ENCODE measurements around the gene SDCBP2. TPM values are rescaled to one million over a fixed set of nuclear protein-coding genes. Genes with fewer than 3 reads are reported as not detected.

SDCBP2 gene
- total RNA-seq, 2 experiments from 2014 or later: 1.9 to 2.0 TPM

- DNase-seq (no peak), ATAC-seq (no peak)
- Mint-ChIP-seq H3K36me3 (ENCODE audit: low read depth) (peaks cover 30% of the 10 kb centered on the region), H3K27ac (peak overlapping the region; percentile 75), H3K4me3 (no peak overlapping the region), H3K9me3 (ENCODE audit: insufficient read depth) (no peaks in the 10 kb centered on the region), H3K4me1 (ENCODE audit: low read depth) (peaks cover 40% of the 10 kb centered on the region), H3K27me3 (ENCODE audit: low read depth) (no peaks in the 10 kb centered on the region)
- ChIA-PET POLR2A (interaction anchor here (1.1 kb wide), 1 partner anchor 8 kb away, joined by 3 read pairs; no protein-coding TSS in a partner anchor), CTCF (interaction anchor here (0.9 to 1.8 kb wide), 10 partner anchors 9 to 176 kb away, joined by 3 to 6 read pairs (median 4); no protein-coding TSS in a partner anchor)
Measured at GRCh38 chr20:1327827-1328679, 886 bp downstream of the SDCBP2 start.

GRCh38 chr20:1327241-1327653 lies 1.7 kb downstream of the SDCBP2 start:
- peak overlapping the region; percentile 26 for H3K4me3 Mint-ChIP-seq
- H3K27me3 Mint-ChIP-seq (ENCODE audit: low read depth): no peaks in the 10 kb centered on the region
- no peaks in the 10 kb centered on the region for H3K9me3 Mint-ChIP-seq (ENCODE audit: insufficient read depth)
- POLR2A ChIA-PET: interaction anchor here (1.1 kb wide), 1 partner anchor 9 kb away, joined by 3 read pairs; no protein-coding TSS in a partner anchor
- DNase-seq (no peak), ATAC-seq (no peak)
- peaks cover 26% of the 10 kb centered on the region for H3K36me3 Mint-ChIP-seq (ENCODE audit: low read depth)
- H3K4me1 Mint-ChIP-seq (ENCODE audit: low read depth): peaks cover 34% of the 10 kb centered on the region
- CTCF ChIA-PET: interaction anchor here (0.7 to 1.5 kb wide), 7 partner anchors 9 to 65 kb away, joined by 3 to 5 read pairs (median 4); no protein-coding TSS in a partner anchor
- H3K27ac Mint-ChIP-seq: peak overlapping the region; percentile 44

- POLR2A ChIA-PET: interaction anchor here (0.7 to 2.0 kb wide), 12 partner anchors 10 to 232 kb away, joined by 3 to 11 read pairs (median 4); no protein-coding TSS in a partner anchor
- Mint-ChIP-seq H3K36me3 (ENCODE audit: low read depth) (peaks cover 20% of the 10 kb centered on the region), H3K4me3 (no peak overlapping the region), H3K27ac (no peak overlapping the region), H3K4me1 (ENCODE audit: low read depth) (peaks cover 33% of the 10 kb centered on the region), H3K9me3 (ENCODE audit: insufficient read depth) (no peaks in the 10 kb centered on the region), H3K27me3 (ENCODE audit: low read depth) (no peaks in the 10 kb centered on the region)
- ATAC-seq (no peak), DNase-seq (no peak)
- CTCF ChIA-PET: interaction anchor here (0.7 to 2.0 kb wide), 6 partner anchors 13 to 178 kb away, joined by 3 to 9 read pairs (median 4); no protein-coding TSS in a partner anchor
Measured at GRCh38 chr20:1326031-1326930, 2.7 kb downstream of the SDCBP2 start.

GRCh38 chr20:1325173-1326030 lies 3.5 kb downstream of the SDCBP2 start:
- POLR2A ChIA-PET: interaction anchor here (0.7 to 2.0 kb wide), 13 partner anchors 10 to 233 kb away, joined by 3 to 11 read pairs (median 4); no protein-coding TSS in a partner anchor
- H3K27ac Mint-ChIP-seq: no peak overlapping the region
- H3K4me1 Mint-ChIP-seq (ENCODE audit: low read depth): peaks cover 25% of the 10 kb centered on the region
- CTCF ChIA-PET: interaction anchor here (0.7 to 2.0 kb wide), 5 partner anchors 13 to 178 kb away, joined by 3 to 10 read pairs (median 9); partner anchors contain the start of gene NSFL1C
- peak; percentile 89 for ATAC-seq
- peaks cover 16% of the 10 kb centered on the region for H3K36me3 Mint-ChIP-seq (ENCODE audit: low read depth)
- H3K4me3 Mint-ChIP-seq: no peak overlapping the region
- no peaks in the 10 kb centered on the region for H3K9me3 Mint-ChIP-seq (ENCODE audit: insufficient read depth)
- peak; percentile 99 for DNase-seq
- no peaks in the 10 kb centered on the region for H3K27me3 Mint-ChIP-seq (ENCODE audit: low read depth)

- H3K36me3 Mint-ChIP-seq (ENCODE audit: low read depth): peaks cover 10% of the 10 kb centered on the region
- no peaks in the 10 kb centered on the region for H3K27me3 Mint-ChIP-seq (ENCODE audit: low read depth)
- ChIA-PET CTCF (interaction anchor here (0.7 to 2.0 kb wide), 5 partner anchors 12 to 179 kb away, joined by 3 to 10 read pairs (median 9); partner anchors contain the start of gene NSFL1C), POLR2A (interaction anchor here (0.6 to 2.0 kb wide), 7 partner anchors 10 to 119 kb away, joined by 3 to 11 read pairs (median 4); no protein-coding TSS in a partner anchor)
- H3K27ac Mint-ChIP-seq: no peak overlapping the region
- DNase-seq: no peak
- H3K9me3 Mint-ChIP-seq (ENCODE audit: insufficient read depth): no peaks in the 10 kb centered on the region
- ATAC-seq: peak; percentile 8
- peaks cover 19% of the 10 kb centered on the region for H3K4me1 Mint-ChIP-seq (ENCODE audit: low read depth)
- H3K4me3 Mint-ChIP-seq: no peak overlapping the region
Measured at GRCh38 chr20:1324598-1325172, 4.3 kb downstream of the SDCBP2 start.

GRCh38 chr20:1323830-1324597 lies 4.9 kb downstream of the SDCBP2 start:
- Mint-ChIP-seq H3K4me1 (ENCODE audit: low read depth) (peaks cover 13% of the 10 kb centered on the region), H3K9me3 (ENCODE audit: insufficient read depth) (no peaks in the 10 kb centered on the region), H3K36me3 (ENCODE audit: low read depth) (peaks cover 7% of the 10 kb centered on the region), H3K27ac (no peak overlapping the region), H3K27me3 (ENCODE audit: low read depth) (no peaks in the 10 kb centered on the region), H3K4me3 (no peak overlapping the region)
- ATAC-seq (no peak), DNase-seq (no peak)
- POLR2A ChIA-PET: interaction anchor here (0.6 to 2.0 kb wide), 5 partner anchors 12 to 65 kb away, joined by 3 to 11 read pairs (median 3); no protein-coding TSS in a partner anchor
- CTCF ChIA-PET: interaction anchor here (1.1 to 2.0 kb wide), 4 partner anchors 12 to 180 kb away, joined by 4 to 10 read pairs (median 9); partner anchors contain the start of gene NSFL1C

GRCh38 chr20:1323256-1323655 lies 5.7 kb downstream of the SDCBP2 start:
- DNase-seq: no peak
- H3K36me3 Mint-ChIP-seq (ENCODE audit: low read depth): peaks cover 7% of the 10 kb centered on the region
- POLR2A ChIA-PET: no interaction called here
- H3K9me3 Mint-ChIP-seq (ENCODE audit: insufficient read depth): no peaks in the 10 kb centered on the region
- peaks cover 16% of the 10 kb centered on the region for H3K4me1 Mint-ChIP-seq (ENCODE audit: low read depth)
- no peak for ATAC-seq
- H3K27me3 Mint-ChIP-seq (ENCODE audit: low read depth): no peaks in the 10 kb centered on the region
- H3K4me3 Mint-ChIP-seq: no peak overlapping the region
- CTCF ChIA-PET: interaction anchor here (1.6 to 1.9 kb wide), 3 partner anchors 11 to 144 kb away, joined by 7 to 10 read pairs (median 9); partner anchors contain the start of gene NSFL1C
- H3K27ac Mint-ChIP-seq: no peak overlapping the region

GRCh38 chr20:1322511-1323245 lies 6.3 kb downstream of the SDCBP2 start:
- Mint-ChIP-seq H3K4me1 (ENCODE audit: low read depth) (peaks cover 22% of the 10 kb centered on the region), H3K27ac (no peak overlapping the region), H3K27me3 (ENCODE audit: low read depth) (no peaks in the 10 kb centered on the region), H3K4me3 (no peak overlapping the region), H3K36me3 (ENCODE audit: low read depth) (peaks cover 3% of the 10 kb centered on the region), H3K9me3 (ENCODE audit: insufficient read depth) (no peaks in the 10 kb centered on the region)
- ChIA-PET POLR2A (no interaction called here), CTCF (interaction anchor here (0.8 to 1.6 kb wide), 4 partner anchors 10 to 143 kb away, joined by 3 to 7 read pairs (median 4); no protein-coding TSS in a partner anchor)
- DNase-seq: no peak
- ATAC-seq: no peak

GRCh38 chr20:1321654-1321939 lies 7.3 kb downstream of the SDCBP2 start:
- POLR2A ChIA-PET: interaction anchor here (0.8 kb wide), 1 partner anchor 70 kb away, joined by 3 read pairs; no protein-coding TSS in a partner anchor

More at GRCh38 chr20:1321654-1321939, 7.3 kb downstream of the SDCBP2 start:
- Mint-ChIP-seq H3K9me3 (ENCODE audit: insufficient read depth) (no peaks in the 10 kb centered on the region), H3K36me3 (ENCODE audit: low read depth) (no peaks in the 10 kb centered on the region), H3K4me1 (ENCODE audit: low read depth) (peaks cover 29% of the 10 kb centered on the region), H3K27ac (no peak overlapping the region), H3K4me3 (no peak overlapping the region), H3K27me3 (ENCODE audit: low read depth) (no peaks in the 10 kb centered on the region)
- DNase-seq (no peak), ATAC-seq (no peak)
- CTCF ChIA-PET: interaction anchor here (0.8 to 1.6 kb wide), 4 partner anchors 9 to 144 kb away, joined by 3 to 7 read pairs (median 4); no protein-coding TSS in a partner anchor

All from activated CD8-positive, alpha-beta T cell treated with anti-CD3 and anti-CD28 coated beads, Interleukin-2, amount 10 ng/mL, durations not matched to agents 7 days and 5 days (primary cell).